Activated naive CD8-positive, alpha-beta T cell treated with anti-CD3 and anti-CD28 coated beads, Interleukin-2, amount 10 ng/mL, durations not matched to agents 7 days and 5 days (primary cell): Measurements from ENCODE around the gene AFAP1. TPM values are rescaled to one million over a fixed set of nuclear protein-coding genes. Genes with fewer than 3 reads are reported as not detected.

Source experiments
- ATAC-seq: fragments of 150-1000 bp; cut with Tn5 transposase; one replicate; pipeline ENCODE4 v1.10.0; 2021; ENCODE audit warnings: low read depth, moderate library complexity
- POLR2A ChIA-PET: fragments of 350-600 bp; sonication (Branson Sonifier 250); formaldehyde crosslinking; loops from one replicate; lab custom pipeline; 2021; ENCODE audit warnings: antibody characterized with exemption; lab: Charles Lee
- DNase-seq: peaks from one replicate; pipeline ENCODE4 v3.0.0; 2021
- H3K27ac Mint-ChIP-seq: one replicate; pipeline ENCODE4 v1.8.0; 2022; ENCODE audit warnings: mild to moderate bottlenecking, mixed read lengths
- H3K27me3 Mint-ChIP-seq: one replicate; pipeline ENCODE4 v1.8.0; 2022; ENCODE audit warnings: mild to moderate bottlenecking, moderate library complexity, mixed read lengths
- H3K36me3 Mint-ChIP-seq: one replicate; pipeline ENCODE4 v1.8.0; 2021; ENCODE audit warnings: mild to moderate bottlenecking, mixed read lengths
- H3K4me1 Mint-ChIP-seq: one replicate; pipeline ENCODE4 v1.8.0; 2021; ENCODE audit warnings: mixed read lengths
- H3K4me3 Mint-ChIP-seq: one replicate; pipeline ENCODE4 v1.8.0; 2022; ENCODE audit warnings: mild to moderate bottlenecking, moderate library complexity, mixed read lengths
- H3K9me3 Mint-ChIP-seq: one replicate; pipeline ENCODE4 v1.8.0; 2021; ENCODE audit warnings: mixed read lengths
- total RNA-seq, 2 experiments: library from RNA; stranded (reverse); gene quantifications; one replicate each; pipeline ENCODE4 v1.2.3, GENCODE V29; 2021

Gene AFAP1
- total RNA-seq, 2 experiments from 2014 or later: 9.9 to 12.2 TPM

GRCh38 chr4:7867701-7868435 is 71.8 kb downstream of the AFAP1 start:
- POLR2A ChIA-PET: no interaction called here
- Mint-ChIP-seq H3K4me3 (no peak overlapping the region), H3K4me1 (peaks cover 17% of the 10 kb centered on the region)

DNA sequence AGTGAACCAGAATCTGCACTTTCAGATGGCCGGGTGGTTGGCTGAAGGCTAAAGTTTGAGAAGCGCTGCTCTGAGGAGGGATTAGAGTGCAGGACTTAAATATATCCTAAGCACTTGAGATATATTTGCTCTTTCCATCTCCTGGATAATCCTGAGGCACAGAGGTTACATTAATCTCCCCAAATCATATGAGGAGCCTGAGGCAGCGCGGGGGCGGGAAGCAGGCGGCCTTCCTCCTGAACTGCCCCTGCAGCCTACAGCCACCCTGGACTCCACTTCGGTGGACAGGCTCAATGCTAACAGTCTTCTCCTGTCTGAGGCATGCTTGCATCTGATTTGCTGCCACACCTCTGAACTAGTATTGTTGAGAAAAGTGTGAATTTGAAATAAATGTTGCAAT is 72.5 kb downstream of the AFAP1 start:
- ATAC-seq (no peak), DNase-seq (no peak)
- peaks cover 5% of the 10 kb centered on the region for H3K36me3 Mint-ChIP-seq
- peaks cover 17% of the 10 kb centered on the region for H3K4me1 Mint-ChIP-seq
- H3K27me3 Mint-ChIP-seq: no peaks in the 10 kb centered on the region
- POLR2A ChIA-PET: interaction anchor here (1.5 kb wide), 1 partner anchor 12 kb away, joined by 3 read pairs; no protein-coding TSS in a partner anchor
- H3K27ac Mint-ChIP-seq: no peak overlapping the region
- no peak overlapping the region for H3K4me3 Mint-ChIP-seq
- H3K9me3 Mint-ChIP-seq: peaks cover 5% of the 10 kb centered on the region

More at GRCh38 chr4:7867701-7868435, 71.8 kb downstream of the AFAP1 start:
- ATAC-seq: no peak
- H3K27ac Mint-ChIP-seq: no peak overlapping the region
- peaks cover 5% of the 10 kb centered on the region for H3K9me3 Mint-ChIP-seq
- no peak for DNase-seq
- no peaks in the 10 kb centered on the region for H3K27me3 Mint-ChIP-seq
- H3K36me3 Mint-ChIP-seq: peaks cover 5% of the 10 kb centered on the region

GRCh38 chr4:7865533-7865932 is 74.1 kb downstream of the AFAP1 start:
- H3K4me1 Mint-ChIP-seq: peaks cover 17% of the 10 kb centered on the region
- DNase-seq (no peak), ATAC-seq (no peak)
- POLR2A ChIA-PET: interaction anchor here (0.6 kb wide), 1 partner anchor 124 kb away, joined by 5 read pairs; no protein-coding TSS in a partner anchor
- peaks cover 6% of the 10 kb centered on the region for H3K36me3 Mint-ChIP-seq
- H3K9me3 Mint-ChIP-seq: peaks cover 5% of the 10 kb centered on the region
- no peaks in the 10 kb centered on the region for H3K27me3 Mint-ChIP-seq
- no peak overlapping the region for H3K27ac Mint-ChIP-seq
- H3K4me3 Mint-ChIP-seq: no peak overlapping the region

GRCh38 chr4:7864685-7865084 is 75.0 kb downstream of the AFAP1 start:
- ATAC-seq (no peak), DNase-seq (no peak)
- no peaks in the 10 kb centered on the region for H3K27me3 Mint-ChIP-seq
- H3K4me1 Mint-ChIP-seq: peaks cover 16% of the 10 kb centered on the region
- H3K27ac Mint-ChIP-seq: no peak overlapping the region
- H3K36me3 Mint-ChIP-seq: peaks cover 7% of the 10 kb centered on the region
- H3K4me3 Mint-ChIP-seq: no peak overlapping the region
- H3K9me3 Mint-ChIP-seq: peaks cover 5% of the 10 kb centered on the region
- POLR2A ChIA-PET: interaction anchor here (0.8 to 1.6 kb wide), 3 partner anchors 10 to 75 kb away, joined by 3 to 6 read pairs (median 4); partner anchors contain the start of gene AFAP1

DNA sequence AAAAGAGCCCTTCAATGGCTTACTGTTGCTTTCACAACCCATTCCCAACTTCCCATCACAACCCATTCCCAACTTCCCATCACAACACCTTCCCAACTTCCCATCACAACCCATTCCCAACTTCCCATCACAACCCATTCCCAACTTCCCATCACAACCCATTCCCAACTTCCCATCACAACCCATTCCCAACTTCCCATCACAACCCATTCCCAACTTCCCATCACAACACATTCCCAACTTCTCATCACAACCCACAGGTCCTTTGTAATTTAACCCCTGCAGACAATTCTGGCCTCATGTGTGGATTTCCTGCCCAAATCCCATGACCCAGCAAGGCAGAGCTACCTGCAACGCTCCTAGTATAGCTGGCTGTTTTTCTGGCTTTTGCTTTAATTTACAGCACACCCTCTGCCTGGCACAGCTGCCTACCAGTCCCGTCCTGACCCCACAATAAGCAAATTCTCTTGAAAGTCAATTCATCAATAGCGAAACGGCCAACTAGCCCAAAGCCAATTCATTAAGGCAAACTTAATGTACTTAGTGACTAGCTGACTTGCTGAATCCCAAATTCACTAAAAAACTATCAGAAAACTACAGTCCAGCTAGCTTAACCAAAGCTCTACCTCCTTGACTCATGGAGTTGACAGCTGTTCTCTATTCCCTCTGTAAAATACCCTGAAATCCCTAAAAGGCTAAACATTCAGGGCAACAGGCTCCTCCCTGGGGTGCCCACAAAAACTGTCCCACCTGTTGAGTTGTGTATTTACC is 75.6 kb downstream of the AFAP1 start:
- Mint-ChIP-seq H3K36me3 (peaks cover 7% of the 10 kb centered on the region), H3K27me3 (no peaks in the 10 kb centered on the region), H3K4me1 (peaks cover 12% of the 10 kb centered on the region), H3K4me3 (no peak overlapping the region), H3K9me3 (peaks cover 5% of the 10 kb centered on the region), H3K27ac (no peak overlapping the region)
- DNase-seq (no peak), ATAC-seq (peak; percentile 57)
- POLR2A ChIA-PET: interaction anchor here (0.8 to 1.6 kb wide), 3 partner anchors 10 to 76 kb away, joined by 3 to 6 read pairs (median 4); partner anchors contain the start of gene AFAP1

DNA sequence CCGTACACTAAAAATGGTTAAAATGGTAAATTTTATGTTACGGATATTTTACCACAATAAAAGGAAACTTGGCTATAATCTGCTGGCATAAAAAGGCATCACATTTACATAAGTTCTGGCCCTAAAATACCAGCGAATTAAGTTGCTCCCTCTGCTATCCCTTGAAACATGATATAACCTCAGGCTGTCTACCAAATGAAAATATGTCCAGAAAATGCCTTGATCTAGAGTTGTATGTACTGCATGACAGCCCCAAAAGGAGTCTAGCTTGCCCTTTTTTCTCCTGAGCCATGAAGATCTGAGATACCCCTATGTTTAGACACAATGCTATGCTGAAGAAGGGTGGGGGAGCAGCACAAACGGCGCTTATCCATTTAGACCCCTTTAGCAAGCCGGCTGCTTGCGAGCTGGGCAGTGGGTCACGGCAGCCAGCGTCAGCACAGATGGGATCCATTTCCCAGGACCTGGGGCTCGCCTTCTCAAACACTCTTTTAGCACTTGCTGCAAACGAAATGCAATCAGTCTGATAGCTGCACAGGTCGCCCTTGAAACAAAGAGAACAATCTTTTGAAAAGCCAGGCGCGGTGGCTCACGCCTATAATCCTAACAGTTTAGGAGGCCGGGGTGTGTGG is 77.0 kb downstream of the AFAP1 start:
- H3K27me3 Mint-ChIP-seq: no peaks in the 10 kb centered on the region
- no peak overlapping the region for H3K4me3 Mint-ChIP-seq
- no peak for DNase-seq
- POLR2A ChIA-PET: no interaction called here
- H3K27ac Mint-ChIP-seq: no peak overlapping the region
- H3K36me3 Mint-ChIP-seq: peaks cover 6% of the 10 kb centered on the region
- peaks cover 7% of the 10 kb centered on the region for H3K4me1 Mint-ChIP-seq
- peaks cover 5% of the 10 kb centered on the region for H3K9me3 Mint-ChIP-seq
- no peak for ATAC-seq

DNA sequence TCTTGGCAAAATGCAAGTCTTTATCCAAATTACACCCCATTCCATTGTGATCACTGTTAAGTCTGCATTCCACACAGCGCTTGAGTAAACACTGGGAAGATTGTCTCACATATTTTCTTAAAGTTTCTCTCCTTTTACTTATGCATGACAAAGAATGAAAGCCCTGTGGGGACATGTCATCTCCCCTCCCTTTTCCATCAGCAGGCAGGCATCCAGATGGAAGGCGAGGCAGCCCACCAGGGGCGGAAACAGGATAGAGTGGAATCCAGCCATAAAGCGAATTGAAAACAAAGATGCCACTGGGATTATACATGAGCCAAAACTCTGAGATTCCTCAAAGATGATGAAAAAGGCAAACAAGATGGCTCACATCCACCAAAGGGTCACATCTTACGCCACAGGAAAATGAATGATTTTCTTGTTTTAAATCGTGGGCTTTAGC is 78.2 kb downstream of the AFAP1 start:
- DNase-seq (no peak), ATAC-seq (no peak)
- Mint-ChIP-seq H3K9me3 (peaks cover 5% of the 10 kb centered on the region), H3K27ac (no peak overlapping the region), H3K4me3 (no peak overlapping the region), H3K27me3 (no peaks in the 10 kb centered on the region), H3K36me3 (peaks cover 7% of the 10 kb centered on the region), H3K4me1 (peaks cover 13% of the 10 kb centered on the region)
- POLR2A ChIA-PET: no interaction called here

DNA sequence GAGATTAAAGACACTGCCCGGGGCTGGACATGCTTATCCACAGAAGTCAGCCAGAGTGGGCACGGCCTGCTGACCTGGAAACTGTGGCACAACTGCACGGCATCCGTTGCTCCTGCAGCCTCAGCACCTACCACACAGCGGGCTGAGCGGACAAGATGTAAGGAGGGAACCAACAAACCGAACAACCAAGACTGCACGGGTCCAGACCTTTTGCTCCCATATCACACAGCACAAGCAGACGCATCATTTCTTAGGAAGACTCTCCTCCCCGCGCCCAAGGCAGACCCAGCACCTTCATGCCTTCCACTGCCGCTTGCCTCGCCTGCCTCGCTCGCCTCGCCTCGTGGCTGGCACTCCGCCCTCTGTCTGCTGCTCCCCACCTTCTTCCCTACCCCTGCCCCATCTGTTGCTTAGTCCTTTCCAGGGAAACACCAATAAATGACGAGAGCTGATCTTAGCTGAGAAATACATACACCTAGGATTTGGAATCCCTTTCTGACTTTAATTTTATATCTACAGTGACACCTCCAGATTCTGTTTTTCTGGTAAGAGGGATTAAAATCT is 79.0 kb downstream of the AFAP1 start:
- H3K36me3 Mint-ChIP-seq: peaks cover 7% of the 10 kb centered on the region
- POLR2A ChIA-PET: no interaction called here
- peaks cover 5% of the 10 kb centered on the region for H3K9me3 Mint-ChIP-seq
- DNase-seq (no peak), ATAC-seq (no peak)
- no peak overlapping the region for H3K4me3 Mint-ChIP-seq
- H3K27me3 Mint-ChIP-seq: no peaks in the 10 kb centered on the region
- peaks cover 15% of the 10 kb centered on the region for H3K4me1 Mint-ChIP-seq
- no peak overlapping the region for H3K27ac Mint-ChIP-seq

- POLR2A ChIA-PET: no interaction called here
- Mint-ChIP-seq H3K9me3 (peaks cover 5% of the 10 kb centered on the region), H3K4me3 (no peak overlapping the region), H3K27ac (no peak overlapping the region), H3K36me3 (peaks cover 8% of the 10 kb centered on the region), H3K4me1 (peaks cover 23% of the 10 kb centered on the region), H3K27me3 (no peaks in the 10 kb centered on the region)
- ATAC-seq (no peak), DNase-seq (no peak)
These were observed 80.3 kb downstream of the AFAP1 start for GRCh38 chr4:7859326-7859725.

- peaks cover 14% of the 10 kb centered on the region for H3K36me3 Mint-ChIP-seq
- no peaks in the 10 kb centered on the region for H3K9me3 Mint-ChIP-seq
- no peaks in the 10 kb centered on the region for H3K27me3 Mint-ChIP-seq
- H3K27ac Mint-ChIP-seq: no peak overlapping the region
- DNase-seq: no peak
- peaks cover 28% of the 10 kb centered on the region for H3K4me1 Mint-ChIP-seq
- H3K4me3 Mint-ChIP-seq: no peak overlapping the region
- ATAC-seq: no peak
- POLR2A ChIA-PET: no interaction called here
These were observed 81.2 kb downstream of the AFAP1 start for GRCh38 chr4:7858498-7858897.

DNA sequence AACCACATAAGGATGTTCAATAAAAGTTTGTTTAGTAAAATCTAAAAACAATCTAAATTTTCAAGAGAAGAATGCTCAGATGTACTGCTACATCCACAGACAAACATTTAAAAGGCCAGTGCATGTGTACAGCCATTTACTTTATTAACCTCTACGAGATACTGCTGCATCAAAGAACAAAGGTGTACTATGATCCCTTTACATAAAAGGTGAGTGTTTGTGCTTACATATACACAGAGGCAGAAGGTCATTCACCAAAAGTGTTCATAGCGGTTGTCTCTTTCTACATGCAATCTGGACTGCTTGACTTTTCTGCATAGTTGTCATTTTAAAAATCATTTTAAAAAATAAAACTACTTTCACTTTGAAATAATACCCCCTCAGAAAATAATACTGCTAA is 81.7 kb downstream of the AFAP1 start:
- POLR2A ChIA-PET: no interaction called here
- Mint-ChIP-seq H3K36me3 (peaks cover 15% of the 10 kb centered on the region), H3K27me3 (no peaks in the 10 kb centered on the region), H3K9me3 (no peaks in the 10 kb centered on the region), H3K4me3 (no peak overlapping the region), H3K4me1 (peaks cover 29% of the 10 kb centered on the region), H3K27ac (no peak overlapping the region)
- DNase-seq (no peak), ATAC-seq (no peak)

DNA sequence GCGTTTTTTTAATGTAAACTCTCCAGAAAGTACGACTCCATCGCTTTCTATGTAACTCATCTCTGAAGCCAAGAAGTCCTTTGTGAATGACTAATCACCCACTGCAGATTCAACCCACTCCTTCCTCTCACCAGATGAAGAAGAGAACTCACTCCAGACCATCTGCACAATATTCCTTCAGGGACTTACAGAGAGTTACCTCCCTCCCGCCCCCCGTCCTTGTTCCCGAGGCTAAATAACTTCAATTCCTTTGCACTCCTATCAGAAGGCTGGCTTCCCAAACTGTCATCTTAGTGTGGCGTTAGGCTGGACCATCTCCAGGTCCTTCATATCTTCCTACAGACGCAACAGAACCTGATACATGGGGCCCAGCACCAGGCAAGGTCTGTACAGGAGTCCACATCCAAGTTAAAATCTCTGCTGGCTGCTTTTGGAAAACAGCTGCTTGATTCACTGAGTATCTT is 82.4 kb downstream of the AFAP1 start:
- DNase-seq (no peak), ATAC-seq (no peak)
- Mint-ChIP-seq H3K27me3 (no peaks in the 10 kb centered on the region), H3K4me1 (peaks cover 35% of the 10 kb centered on the region), H3K36me3 (peaks cover 16% of the 10 kb centered on the region), H3K27ac (peak overlapping the region; percentile 63), H3K9me3 (no peaks in the 10 kb centered on the region), H3K4me3 (no peak overlapping the region)
- POLR2A ChIA-PET: no interaction called here

- Mint-ChIP-seq H3K27me3 (no peaks in the 10 kb centered on the region), H3K4me1 (peaks cover 37% of the 10 kb centered on the region), H3K4me3 (peak overlapping the region; percentile 43), H3K36me3 (peaks cover 13% of the 10 kb centered on the region), H3K27ac (peak overlapping the region; percentile 94), H3K9me3 (no peaks in the 10 kb centered on the region)
- DNase-seq (no peak), ATAC-seq (no peak)
- POLR2A ChIA-PET: interaction anchor here (2.1 kb wide), 1 partner anchor 28 kb away, joined by 11 read pairs; no protein-coding TSS in a partner anchor
These were observed 83.9 kb downstream of the AFAP1 start for GRCh38 chr4:7855731-7856130.
